Ovary (tissue), 10 donors: Measurements from ENCODE around the gene PLCD1. TPM values are rescaled to one million over a fixed set of nuclear protein-coding genes. Genes with fewer than 3 reads are reported as not detected.
"Not testable (repeated sequence)": the region's sequence is repeated elsewhere in the genome, so short reads cannot be mapped to it uniquely, and the experiment has no call there.

Experiments
- DNase-seq, 5 donors: peaks; one replicate each; pipeline ENCODE4 v3.0.0-alpha.2; 2019 to 2020
- H3K27ac ChIP-seq, 2 donors: fragments of 200-600 bp; one replicate each; pipeline versions ENCODE4 v1.5.1 to v1.8.0; 2019 to 2022
- H3K27me3 ChIP-seq: fragments of 200-600 bp; one replicate; pipeline ENCODE4 v1.8.0; 2022
- H3K36me3 ChIP-seq: fragments of 200-600 bp; sonication (generic); one replicate; pipeline ENCODE4 v1.5.1; 2019
- H3K4me1 ChIP-seq: one replicate; pipeline ENCODE4 v1.8.1; 2013; ENCODE audit warnings: mild to moderate bottlenecking, moderate library complexity; ENCODE audit not compliant: insufficient read depth
- H3K4me3 ChIP-seq: fragments of 200-600 bp; sonication (generic); one replicate; pipeline ENCODE4 v1.5.1; 2017
- H3K9me3 ChIP-seq, 2 donors: fragments of 200-600 bp in 1 of 2; sonication (generic) in 1 of 2; one replicate each; pipeline versions ENCODE4 v1.5.1 to v1.8.1; 2013 to 2019; ENCODE audit warnings: mild to moderate bottlenecking in 1 of 2, moderate library complexity in 1 of 2
- CTCF ChIP-seq, 3 donors: fragments of 450-650 bp in 2 of 3; fragments of 200-600 bp in 1 of 3; IDR thresholded peaks; one replicate each; pipeline versions ENCODE4 v1.5.1 to v1.8.0; 2016 to 2022; ENCODE audit warnings: antibody characterized with exemption in 3 of 3, mild to moderate bottlenecking in 1 of 3
- EP300 ChIP-seq: sonication (generic); formaldehyde crosslinking; IDR thresholded peaks from one replicate; pipeline ENCODE4 v1.6.1; 2017; ENCODE audit warnings: antibody characterized with exemption
- POLR2A ChIP-seq: fragments of 450-650 bp; IDR thresholded peaks from one replicate; pipeline ENCODE4 v1.6.1; 2017; ENCODE audit warnings: antibody characterized with exemption, mild to moderate bottlenecking, moderate library complexity
- WGBS, 3 donors: extraction: QIAGEN DNeasy Blood & Tissue Kit in 1 of 3; methylation state at CpG; one replicate each; pipeline versions ENCODE4 v1.1.5 to v1.1.7; 2013 to 2017; 5-methylcytosine and 5-hydroxymethylcytosine counted together
- intact Hi-C, 4 donors: fragments of 100-400 bp; cut with DNase I; formaldehyde crosslinking; loops; one replicate each; pipeline versions ENCODE4 v1.11.0 to v1.15.1; 2022 to 2023
- long read RNA-seq, 3 donors: library from polyadenylated mRNA in 2 of 3; unstranded in 2 of 3; transcript quantifications; one replicate each; pipeline ENCODE4 v2.0.0 and lab custom pipeline, GENCODE V29; 2021 to 2026
- polyA plus RNA-seq, 2 donors: library from polyadenylated mRNA; stranded (reverse); fragments of 200-250 nt in 1 of 2; fragments of 350-450 nt in 1 of 2; fragmentation: Illumina TruSeq in 1 of 2; extraction: RNeasy Lipid Tissue Mini Kit (QIAGEN cat#74804) in 1 of 2; gene quantifications; one replicate each; pipeline ENCODE4 v1.2.3, GENCODE V29; 2013 to 2014
- total RNA-seq, 7 donors: library from RNA; depleted of rRNA in 2 of 7; stranded (reverse); fragments of >200 nt in 2 of 7; fragmentation: NEBNext Ultra II Directional in 3 of 7; extraction: Animal tissue kit (Norgen Biotek cat#: 25700) in 3 of 7; gene quantifications; one replicate each; pipeline versions ENCODE4 v1.1.0 to v1.2.4, GENCODE V29; 2016 to 2023
- donor health status: DM: no; HTN: no; CAD: no; lungs with moderate emphysema.
- donor health status: DM: no; HTN: no; CAD: no.
- donor health status: Bipolar disorder and iron deficiency.
- donor health status: DM: yes; HTN: yes; CAD: no.
- donor health status: DM: no; HTN: no; CAD: no.
- donor health status: DM: yes; HTN: yes; CAD: no.

Gene PLCD1
- total RNA-seq (10 to 100 TPM; 12.3 to 62.3 (median 27.0) TPM), polyA plus RNA-seq (10 to 100 TPM; 21.2 to 30.0 TPM)
- long read RNA-seq, donor 1, transcript PLCD1-204 (15 exons, 2,963 nt), result minor isoform, 25 of 188 reads
- long read RNA-seq, donor 1, transcript PLCD1-201 (15 exons, 2,769 nt), result major isoform, 83 of 188 reads
- long read RNA-seq, donor 1, partial matches to known transcripts, result 40 of 188 reads
- long read RNA-seq, donor 1, other reads (novel, unspliced or antisense), result 40 of 188 reads
- long read RNA-seq, donor 2, partial matches to known transcripts, result 0 of 2 reads
- long read RNA-seq, donor 2, other reads (novel, unspliced or antisense), result 0 of 2 reads
- long read RNA-seq, donor 3, transcript PLCD1-204 (15 exons, 2,963 nt), result minor isoform, 11 of 61 reads
- long read RNA-seq, donor 3, transcript PLCD1-201 (15 exons, 2,769 nt), result major isoform, 25 of 61 reads
- long read RNA-seq, donor 3, partial matches to known transcripts, result 12 of 61 reads
- long read RNA-seq, donor 3, other reads (novel, unspliced or antisense), result 13 of 61 reads

GRCh38 chr3:38029400-38030125 lies at the start of gene PLCD1:
Gene PLCD1 (minus strand): TSS chr3:38029642. CDS start chr3:38029539, 103 bp downstream.
- Histone ChIP-seq H3K9me3 (no peaks in the 10 kb centered on the region), H3K4me1 (peaks cover 8% of the 10 kb centered on the region), H3K27me3 (no peaks in the 10 kb centered on the region), H3K36me3 (no peaks in the 10 kb centered on the region), H3K27ac (peak within 1 kb of the TSS; percentile 76 to 94), H3K4me3 (peak within 1 kb of the TSS; percentile 65)
- DNase-seq, result peak; percentile 84 to 89 (median 87)
- WGBS, 3 donors, result 0 to 2% (median 1%) methylated on average over 31 to 75 of the region's 75 CpGs
- peak; percentile 53 for TF ChIP-seq POLR2A
- TF ChIP-seq EP300, result no peak
- peak in 1 of 3 donors; percentile 22 for TF ChIP-seq CTCF (IDR thresholded peaks at IDR 0.05)
- intact Hi-C loops, result no loop called here

- WGBS, 3 donors, result 64 to 83% (median 83%) methylated on average over 1 to 3 of the region's 3 CpGs
- DNase-seq, H3K9me3 ChIP-seq, intact Hi-C loops, H3K4me3 ChIP-seq, H3K27me3 ChIP-seq, H3K27ac ChIP-seq, H3K4me1 ChIP-seq, H3K36me3 ChIP-seq: not testable (repeated sequence)
These were observed 47.6 kb upstream of the PLCD1 start for GRCh38 chr3:38077073-38077472.

- H3K27ac ChIP-seq, result no peak overlapping the region
- H3K36me3 ChIP-seq, result no peaks in the 10 kb centered on the region
- H3K9me3 ChIP-seq, result no peaks in the 10 kb centered on the region
- intact Hi-C loops, result no loop called here
- H3K27me3 ChIP-seq, result no peaks in the 10 kb centered on the region
- H3K4me1 ChIP-seq, result peaks cover 4% of the 10 kb centered on the region
- H3K4me3 ChIP-seq, result no peak overlapping the region
- DNase-seq, result no peak
- TF ChIP-seq EP300 (no peak), CTCF (IDR thresholded peaks at IDR 0.05) (no peak), POLR2A (no peak)
- 69 to 93% (median 93%) methylated on average over 2 of the region's 2 CpGs for WGBS, 3 donors
These were observed 40.6 kb upstream of the PLCD1 start for GRCh38 chr3:38070013-38070412.

GRCh38 chr3:38067508-38068233 lies 38.2 kb upstream of the PLCD1 start:
- TF ChIP-seq EP300 (no peak), POLR2A (no peak), CTCF (IDR thresholded peaks at IDR 0.05) (no peak)
- intact Hi-C loops, result no loop called here
- H3K27me3 ChIP-seq, result no peaks in the 10 kb centered on the region
- H3K9me3 ChIP-seq, result no peaks in the 10 kb centered on the region
- peaks cover 4% of the 10 kb centered on the region for H3K4me1 ChIP-seq
- whole genome bisulfite sequencing, 3 donors, result 93 to 95% (median 94%) methylated on average over 6 of the region's 6 CpGs
- no peak overlapping the region for H3K27ac ChIP-seq
- H3K4me3 ChIP-seq, result no peak overlapping the region
- no peak for DNase-seq
- H3K36me3 ChIP-seq, result no peaks in the 10 kb centered on the region

GRCh38 chr3:38064453-38064852 lies 35.0 kb upstream of the PLCD1 start:
- H3K9me3 ChIP-seq, H3K4me3 ChIP-seq, H3K27ac ChIP-seq, intact Hi-C loops, H3K4me1 ChIP-seq, H3K36me3 ChIP-seq, H3K27me3 ChIP-seq, DNase-seq: not testable (repeated sequence)
- 93 to 96% (median 94%) methylated on average over 29 to 32 of the region's 32 CpGs for whole genome bisulfite sequencing, 3 donors
